HG02840 (cell line): Measurements from ENCODE around the gene CHCHD6.
A peak's percentile ranks its signal among the peaks of the same experiment; 100 is the strongest.

ENCODE experiments used
- ATAC-seq: cut with Tn5 transposase; IDR thresholded peaks from one replicate; pipeline ENCODE4 v1.9.1; 2021; ENCODE audit warnings: mild to moderate bottlenecking, moderate library complexity, moderate number of reproducible peaks; ENCODE audit not compliant: unreplicated experiment, low FRiP score

The CHCHD6 gene

GRCh38 chr3:126737527-126737926 lies 33.5 kb downstream of the CHCHD6 start:
- no peak for ATAC-seq

GRCh38 chr3:126742057-126742456 lies 38.0 kb downstream of the CHCHD6 start:
- no peak for ATAC-seq

- ATAC-seq: no peak
Observed at GRCh38 chr3:126743350-126743749, 39.3 kb downstream of the CHCHD6 start.

- ATAC-seq: no peak
Observed at GRCh38 chr3:126743781-126744180, 39.7 kb downstream of the CHCHD6 start.

- ATAC-seq: no peak
Observed at GRCh38 chr3:126745760-126746394, 41.8 kb downstream of the CHCHD6 start.

- ATAC-seq: no peak
Observed at GRCh38 chr3:126746395-126747177, 42.5 kb downstream of the CHCHD6 start.

- no peak for ATAC-seq
Observed at GRCh38 chr3:126747768-126748167, 43.7 kb downstream of the CHCHD6 start.

GRCh38 chr3:126748701-126749546 lies 44.9 kb downstream of the CHCHD6 start:
- no peak for ATAC-seq

GRCh38 chr3:126749547-126749875 lies 45.5 kb downstream of the CHCHD6 start:
- ATAC-seq: no peak

- no peak for ATAC-seq
Observed at GRCh38 chr3:126749931-126750755, 46.1 kb downstream of the CHCHD6 start.

- no peak for ATAC-seq
Observed at GRCh38 chr3:126750756-126751121, 46.7 kb downstream of the CHCHD6 start.

GRCh38 chr3:126751611-126752302 lies 47.7 kb downstream of the CHCHD6 start:
- no peak for ATAC-seq

GRCh38 chr3:126752303-126753190 lies 48.5 kb downstream of the CHCHD6 start:
- ATAC-seq: peak; percentile 67

- ATAC-seq: no peak
Observed at GRCh38 chr3:126753191-126754160, 49.4 kb downstream of the CHCHD6 start.

GRCh38 chr3:126755866-126756265 lies 51.8 kb downstream of the CHCHD6 start:
- no peak for ATAC-seq

- ATAC-seq: no peak
Observed at GRCh38 chr3:126758026-126758425, 54.0 kb downstream of the CHCHD6 start.

GRCh38 chr3:126758882-126759281 lies 54.8 kb downstream of the CHCHD6 start:
- ATAC-seq: no peak

- no peak for ATAC-seq
Observed at GRCh38 chr3:126760541-126760940, 56.5 kb downstream of the CHCHD6 start.
